SK-N-SH treated with all-trans-retinoic acid at 6 μM for 48 hours (cell line): ENCODE measurements around the gene FLII.

Experiments
- ZFP30 ChIP-seq: fragments of 450-650 bp; formaldehyde crosslinking; IDR thresholded peaks from 2 replicates; pipeline ENCODE4 v1.5.0; 2022; ENCODE audit warnings: mild to moderate bottlenecking, moderate library complexity
- TF ChIP-seq, protein P1 (sequence below): fragments of 250-450 bp; sonication (Bioruptor Pico); IDR thresholded peaks from 2 replicates; pipeline ENCODE4 v1.5.1; 2021; ENCODE audit warnings: mild to moderate bottlenecking, moderate library complexity

DNA sequence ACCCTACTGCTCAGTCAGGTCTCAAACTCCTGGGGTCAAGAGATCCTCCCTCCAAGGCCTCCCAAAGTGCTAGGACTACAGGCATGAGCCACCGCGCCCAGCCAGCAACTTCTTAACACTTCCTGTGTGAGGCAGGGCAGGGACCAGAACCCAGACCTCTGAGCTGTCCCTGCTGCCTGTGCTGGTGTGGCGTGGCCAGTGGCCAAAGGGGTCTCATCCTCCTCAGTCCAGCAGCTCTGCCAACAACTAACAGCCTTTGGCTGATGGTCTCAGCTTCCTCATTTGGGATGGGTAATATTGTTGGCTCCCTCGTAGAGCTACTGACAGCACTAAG, 34.5 kb downstream of the FLII start:
- TF ChIP-seq ZFP30: no peak
- TF ChIP-seq, protein P1, sequence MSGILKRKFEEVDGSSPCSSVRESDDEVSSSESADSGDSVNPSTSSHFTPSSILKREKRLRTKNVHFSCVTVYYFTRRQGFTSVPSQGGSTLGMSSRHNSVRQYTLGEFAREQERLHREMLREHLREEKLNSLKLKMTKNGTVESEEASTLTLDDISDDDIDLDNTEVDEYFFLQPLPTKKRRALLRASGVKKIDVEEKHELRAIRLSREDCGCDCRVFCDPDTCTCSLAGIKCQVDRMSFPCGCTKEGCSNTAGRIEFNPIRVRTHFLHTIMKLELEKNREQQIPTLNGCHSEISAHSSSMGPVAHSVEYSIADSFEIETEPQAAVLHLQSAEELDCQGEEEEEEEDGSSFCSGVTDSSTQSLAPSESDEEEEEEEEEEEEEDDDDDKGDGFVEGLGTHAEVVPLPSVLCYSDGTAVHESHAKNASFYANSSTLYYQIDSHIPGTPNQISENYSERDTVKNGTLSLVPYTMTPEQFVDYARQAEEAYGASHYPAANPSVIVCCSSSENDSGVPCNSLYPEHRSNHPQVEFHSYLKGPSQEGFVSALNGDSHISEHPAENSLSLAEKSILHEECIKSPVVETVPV (CRISPR knock-in tag): no peak
